GM12873 (cell line): ENCODE results near the gene SLC48A1.

Source experiments
- CTCF ChIP-seq: IDR thresholded peaks from 2 replicates; pipeline ENCODE4 v1.5.1; 2012; ENCODE audit warnings: low read depth, mild to moderate bottlenecking, moderate library complexity, low read length, control low read depth; ENCODE audit not compliant: insufficient read depth; ENCODE audit errors: missing control alignments

SLC48A1 gene

GRCh38 chr12:47823422-47824086, 50.5 kb downstream of the SLC48A1 start:
- TF ChIP-seq CTCF = no peak

- no peak for TF ChIP-seq CTCF
Observed at GRCh38 chr12:47824198-47824597, 51.2 kb downstream of the SLC48A1 start.

- TF ChIP-seq CTCF = no peak
Observed at GRCh38 chr12:47824635-47825034, 51.6 kb downstream of the SLC48A1 start.

GRCh38 chr12:47825173-47825639, 52.2 kb downstream of the SLC48A1 start:
- TF ChIP-seq CTCF = no peak

- TF ChIP-seq CTCF = no peak
Observed at GRCh38 chr12:47828008-47828975, 55.3 kb downstream of the SLC48A1 start.

GRCh38 chr12:47828976-47829482, 56.0 kb downstream of the SLC48A1 start:
- no peak for TF ChIP-seq CTCF

- no peak for TF ChIP-seq CTCF
Observed at GRCh38 chr12:47829584-47829983, 56.5 kb downstream of the SLC48A1 start.
